GM23338 (cell line): ENCODE results near the gene VAT1. TPM values are rescaled to one million over a fixed set of nuclear protein-coding genes. Genes with fewer than 3 reads are reported as not detected.

Experiments
- ATAC-seq: fragments of 200-7000 bp; cut with Tn5 transposase; 3 replicates; pipeline ENCODE4 v1.9.1; 2020
- DNase-seq: peaks from one replicate; pipeline ENCODE4 v3.0.0-alpha.2; 2015; ENCODE audit warnings: low spot score
- H2AFZ ChIP-seq: fragments of 200-600 bp; sonication (generic); 2 replicates; pipeline ENCODE4 v1.8.0; 2016; ENCODE audit warnings: antibody characterized with exemption, mild to moderate bottlenecking, moderate library complexity
- H3F3A ChIP-seq: fragments of 200-600 bp; sonication (generic); replicated peaks from 2 replicates; pipeline ENCODE4 v1.8.0; 2017; ENCODE audit warnings: antibody characterized with exemption, mixed run types, low read depth
- H3K27ac ChIP-seq: fragments of 200-600 bp; sonication (generic); 2 replicates; pipeline ENCODE4 v1.6.1; 2016; ENCODE audit warnings: low read depth
- H3K27me3 ChIP-seq: fragments of 200-600 bp; sonication (generic); 2 replicates; pipeline ENCODE4 v1.8.0; 2016; ENCODE audit warnings: mild to moderate bottlenecking, mixed run types, moderate library complexity; ENCODE audit not compliant: insufficient read depth
- H3K36me3 ChIP-seq: fragments of 200-600 bp; sonication (generic); 2 replicates; pipeline ENCODE4 v1.8.0; 2016; ENCODE audit warnings: mild to moderate bottlenecking; ENCODE audit not compliant: insufficient read depth
- H3K4me1 ChIP-seq: fragments of 200-600 bp; sonication (generic); 2 replicates; pipeline ENCODE4 v1.8.0; 2016; ENCODE audit warnings: mild to moderate bottlenecking, moderate library complexity; ENCODE audit not compliant: insufficient read depth
- H3K4me2 ChIP-seq: fragments of 200-600 bp; sonication (generic); 2 replicates; pipeline ENCODE4 v1.7.1; 2017; ENCODE audit warnings: mixed run types
- H3K4me3 ChIP-seq: fragments of 200-600 bp; sonication (generic); 2 replicates; pipeline ENCODE4 v1.6.1; 2016; ENCODE audit warnings: mixed run types
- H3K79me2 ChIP-seq: fragments of 200-600 bp; sonication (generic); replicated peaks from 2 replicates; pipeline ENCODE4 v1.8.0; 2017; ENCODE audit warnings: mild to moderate bottlenecking; ENCODE audit not compliant: insufficient read depth
- H3K9me2 ChIP-seq: fragments of 200-600 bp; sonication (generic); 2 replicates; pipeline ENCODE4 v1.8.0; 2017; ENCODE audit not compliant: insufficient read depth
- H4K20me1 ChIP-seq: fragments of 200-600 bp; sonication (generic); replicated peaks from 2 replicates; pipeline ENCODE4 v1.8.0; 2017; ENCODE audit warnings: mild to moderate bottlenecking; ENCODE audit not compliant: insufficient read depth
- H3K27ac Mint-ChIP-seq: 2 replicates; pipeline ENCODE4 v1.8.0; 2020; ENCODE audit warnings: inconsistent platforms, mild to moderate bottlenecking, moderate library complexity, mixed read lengths
- H3K27me3 Mint-ChIP-seq: 3 replicates; pipeline ENCODE4 v1.8.0; 2022; ENCODE audit warnings: low read depth, mild to moderate bottlenecking, moderate library complexity, mixed read lengths, inconsistent platforms; ENCODE audit not compliant: insufficient read depth, poor library complexity
- H3K36me3 Mint-ChIP-seq: 3 replicates; pipeline ENCODE4 v1.8.0; 2021; ENCODE audit warnings: low read depth, mild to moderate bottlenecking, inconsistent platforms, moderate library complexity, mixed read lengths
- H3K4me1 Mint-ChIP-seq: 3 replicates; pipeline ENCODE4 v1.8.0; 2020; ENCODE audit warnings: mild to moderate bottlenecking, inconsistent platforms, mixed read lengths
- H3K4me3 Mint-ChIP-seq: 3 replicates; pipeline ENCODE4 v1.8.0; 2021; ENCODE audit warnings: moderate library complexity, mild to moderate bottlenecking, inconsistent platforms, mixed read lengths
- H3K9me3 Mint-ChIP-seq: 3 replicates; pipeline ENCODE4 v1.8.0; 2020; ENCODE audit warnings: moderate library complexity, mild to moderate bottlenecking, inconsistent platforms, mixed read lengths
- CREB1 ChIP-seq: fragments of 250-450 bp; sonication (Bioruptor Pico); IDR thresholded peaks from 2 replicates; pipeline ENCODE4 v1.5.0; 2020; ENCODE audit warnings: low read depth, mild to moderate bottlenecking, moderate library complexity
- CTCF ChIP-seq, 2 experiments: fragments of 200-600 bp in 1 of 2; sonication (generic) in 1 of 2; conservative IDR thresholded peaks; 2 replicates each; pipeline versions ENCODE4 v1.5.1 to v1.6.1; 2016 to 2017; ENCODE audit warnings: antibody characterized with exemption in 2 of 2, low read depth in 2 of 2, mild to moderate bottlenecking in 2 of 2, moderate library complexity in 1 of 2
- ETS1 ChIP-seq: IDR thresholded peaks from 2 replicates; pipeline ENCODE4 v1.6.1; 2016; ENCODE audit warnings: antibody characterized with exemption
- EZH2 ChIP-seq: fragments of 200-600 bp; sonication (generic); IDR thresholded peaks from one replicate; pipeline ENCODE4 v1.8.0; 2017; ENCODE audit warnings: antibody characterized with exemption, mild to moderate bottlenecking, low read depth; ENCODE audit not compliant: unreplicated experiment
- EZH2phosphoT487 ChIP-seq: fragments of 200-600 bp; sonication (generic); IDR thresholded peaks from one replicate; pipeline ENCODE4 v1.8.1; 2018; ENCODE audit warnings: antibody characterized with exemption; ENCODE audit not compliant: unreplicated experiment
- JUNB ChIP-seq: IDR thresholded peaks from one replicate; pipeline ENCODE4 v1.6.1; 2016; ENCODE audit warnings: antibody characterized with exemption; ENCODE audit not compliant: unreplicated experiment
- NANOG ChIP-seq: IDR thresholded peaks from 2 replicates; pipeline ENCODE4 v1.6.1; 2016; ENCODE audit warnings: antibody characterized with exemption, borderline replicate concordance
- POLR2AphosphoS5 ChIP-seq: IDR thresholded peaks from 2 replicates; pipeline ENCODE4 v1.6.1; 2016; ENCODE audit warnings: antibody characterized with exemption, low read depth
- REST ChIP-seq: IDR thresholded peaks from one replicate; pipeline ENCODE4 v1.6.1; 2018; ENCODE audit warnings: antibody characterized with exemption; ENCODE audit not compliant: unreplicated experiment
- ZNF331 ChIP-seq: fragments of 250-450 bp; sonication (Bioruptor Pico); IDR thresholded peaks from 2 replicates; pipeline ENCODE4 v1.5.0; 2020; ENCODE audit warnings: low read depth, mild to moderate bottlenecking, moderate library complexity
- ZNF462 ChIP-seq: fragments of 250-450 bp; sonication (Bioruptor Pico); IDR thresholded peaks from 2 replicates; pipeline ENCODE4 v1.5.0; 2020; ENCODE audit warnings: mild to moderate bottlenecking, moderate library complexity
- polyA plus RNA-seq: library from polyadenylated mRNA; unstranded; fragments of >200 nt; fragmentation: Nextera tagmentation; extraction: Ambion mirVana; gene quantifications from 2 replicates; pipeline ENCODE4 v1.2.1, GENCODE V29; 2016
- total RNA-seq: library from RNA; depleted of rRNA; stranded (reverse); fragments of >200 nt; shearing (Covaris generic); gene quantifications from 2 replicates; pipeline ENCODE4 v1.2.3, GENCODE V29; 2014

The VAT1 gene
- total and polyA plus RNA-seq, 2 experiments from 2014 or later = 233 to 300 TPM

- Histone ChIP-seq H3F3A (peaks cover 5% of the 10 kb centered on the region), H3K79me2 (no peaks in the 10 kb centered on the region), H3K27me3 (no peaks in the 10 kb centered on the region), H3K4me3 (no peak overlapping the region), H3K36me3 (no peaks in the 10 kb centered on the region), H3K9me2 (no peaks in the 10 kb centered on the region), H3K4me1 (peaks cover 19% of the 10 kb centered on the region), H2AFZ (no peak overlapping the region), H3K27ac (no peak overlapping the region), H3K4me2 (no peak overlapping the region), H4K20me1 (no peaks in the 10 kb centered on the region)
- TF ChIP-seq ZNF331 (CRISPR knock-in tag) (no peak), EZH2phosphoT487 (no peak), CTCF (conservative IDR thresholded peaks at IDR 0.05; ENCODE audit: low read depth in 2 of 2) (no peak), EZH2 (no peak), JUNB (no peak), ZNF462 (no peak), CREB1 (no peak), POLR2AphosphoS5 (no peak), ETS1 (no peak), NANOG (no peak), REST (no peak)
- no peak overlapping the region for H3K4me3 Mint-ChIP-seq
- peaks cover 34% of the 10 kb centered on the region for H3K4me1 Mint-ChIP-seq
- ATAC-seq = no peak
- no peaks in the 10 kb centered on the region for H3K9me3 Mint-ChIP-seq
- peaks cover 15% of the 10 kb centered on the region for H3K36me3 Mint-ChIP-seq
- peaks cover 8% of the 10 kb centered on the region for H3K27me3 Mint-ChIP-seq
- no peak for DNase-seq
- H3K27ac Mint-ChIP-seq = no peak overlapping the region
Measured at GRCh38 chr17:43010667-43011308, 11.4 kb downstream of the VAT1 start.
